SU-DHL-6 (cell line): ENCODE data around the gene BSND.

ENCODE experiments used
- H2AFZ ChIP-seq: fragments of 200-600 bp; sonication (generic); 2 replicates; pipeline ENCODE4 v1.6.1; 2014; ENCODE audit warnings: low read depth, mild to moderate bottlenecking, moderate library complexity, mixed read lengths, antibody characterized with exemption, low read length; ENCODE audit not compliant: severe bottlenecking
- H3F3A ChIP-seq: fragments of 200-600 bp; shearing (Covaris generic); 2 replicates; pipeline ENCODE4 v1.6.0; 2016; ENCODE audit warnings: antibody characterized with exemption, mild to moderate bottlenecking; ENCODE audit not compliant: insufficient read depth
- H3K27ac ChIP-seq: fragments of 200-600 bp; sonication (generic); 2 replicates; pipeline ENCODE4 v1.5.1; 2016; ENCODE audit warnings: low read depth, mild to moderate bottlenecking, low read length, moderate library complexity, mixed read lengths
- H3K27me3 ChIP-seq: fragments of 200-600 bp; sonication (generic), shearing (Covaris generic); 2 replicates; pipeline ENCODE4 v1.6.0; 2014; ENCODE audit warnings: mild to moderate bottlenecking, low read length
- H3K36me3 ChIP-seq: fragments of 200-600 bp; sonication (generic); 2 replicates; pipeline ENCODE4 v1.6.1; 2014; ENCODE audit warnings: mild to moderate bottlenecking, low read length, mixed read lengths
- H3K4me2 ChIP-seq: fragments of 300-600, 200-600 bp; shearing (Covaris generic), sonication (generic); 2 replicates; pipeline ENCODE4 v1.6.0; 2014; ENCODE audit warnings: low read length, low read depth, mild to moderate bottlenecking; ENCODE audit not compliant: poor library complexity, severe bottlenecking
- H3K4me3 ChIP-seq: fragments of 200-600 bp; sonication (generic); 2 replicates; pipeline ENCODE4 v1.5.1; 2014; ENCODE audit warnings: antibody characterized with exemption, low read length, mild to moderate bottlenecking, mixed read lengths; ENCODE audit not compliant: insufficient read depth, poor library complexity, severe bottlenecking
- H3K79me2 ChIP-seq: fragments of 200-600 bp; sonication (generic); 2 replicates; pipeline ENCODE4 v1.6.1; 2014; ENCODE audit warnings: mild to moderate bottlenecking, low read length, moderate library complexity; ENCODE audit not compliant: insufficient read depth
- H3K9ac ChIP-seq: fragments of 200-600 bp; sonication (generic); 2 replicates; pipeline ENCODE4 v1.7.0; 2014; ENCODE audit warnings: mild to moderate bottlenecking, low read length
- H3K9me2 ChIP-seq: fragments of 200-600 bp; sonication (generic); replicated peaks from 2 replicates; pipeline ENCODE4 v1.6.1; 2014; ENCODE audit warnings: low read length; ENCODE audit not compliant: insufficient read depth
- H3K9me3 ChIP-seq: fragments of 200-600 bp; sonication (generic); 2 replicates; pipeline ENCODE4 v1.6.1; 2014; ENCODE audit warnings: low read length, mixed read lengths; ENCODE audit not compliant: insufficient read depth
- H4K20me1 ChIP-seq: fragments of 200-600 bp; sonication (generic); 2 replicates; pipeline ENCODE4 v1.6.1; 2014; ENCODE audit warnings: low read depth, mild to moderate bottlenecking, antibody characterized with exemption, low read length, moderate library complexity, mixed read lengths
- CTCF ChIP-seq: fragments of 200-600 bp; sonication (generic); IDR thresholded peaks from one replicate; pipeline ENCODE4 v1.5.1; 2017; ENCODE audit warnings: antibody characterized with exemption, mild to moderate bottlenecking, low read length, moderate library complexity; ENCODE audit not compliant: insufficient read depth, poor library complexity, severe bottlenecking
- EZH2phosphoT487 ChIP-seq: fragments of 200-600 bp; sonication (generic), shearing (Covaris generic); conservative IDR thresholded peaks from 2 replicates; pipeline ENCODE4 v1.6.1; 2018; ENCODE audit warnings: mild to moderate bottlenecking, antibody characterized with exemption, low read length, moderate library complexity, mixed read lengths

The BSND gene

GRCh38 chr1:55047611-55048010 lies 48.9 kb downstream of the BSND start:
- H2AFZ ChIP-seq, result no peak overlapping the region
- TF ChIP-seq CTCF (no peak), EZH2phosphoT487 (no peak)
- no peaks in the 10 kb centered on the region for H3K9me2 ChIP-seq
- H3K27me3 ChIP-seq, result no peaks in the 10 kb centered on the region
- H3K4me3 ChIP-seq, result no peak overlapping the region
- no peaks in the 10 kb centered on the region for H3F3A ChIP-seq
- no peaks in the 10 kb centered on the region for H3K79me2 ChIP-seq
- H3K9me3 ChIP-seq, result no peaks in the 10 kb centered on the region
- no peak overlapping the region for H3K9ac ChIP-seq
- no peak overlapping the region for H3K27ac ChIP-seq
- H3K36me3 ChIP-seq, result no peaks in the 10 kb centered on the region
- H4K20me1 ChIP-seq, result no peaks in the 10 kb centered on the region
- H3K4me2 ChIP-seq, result no peak overlapping the region

DNA sequence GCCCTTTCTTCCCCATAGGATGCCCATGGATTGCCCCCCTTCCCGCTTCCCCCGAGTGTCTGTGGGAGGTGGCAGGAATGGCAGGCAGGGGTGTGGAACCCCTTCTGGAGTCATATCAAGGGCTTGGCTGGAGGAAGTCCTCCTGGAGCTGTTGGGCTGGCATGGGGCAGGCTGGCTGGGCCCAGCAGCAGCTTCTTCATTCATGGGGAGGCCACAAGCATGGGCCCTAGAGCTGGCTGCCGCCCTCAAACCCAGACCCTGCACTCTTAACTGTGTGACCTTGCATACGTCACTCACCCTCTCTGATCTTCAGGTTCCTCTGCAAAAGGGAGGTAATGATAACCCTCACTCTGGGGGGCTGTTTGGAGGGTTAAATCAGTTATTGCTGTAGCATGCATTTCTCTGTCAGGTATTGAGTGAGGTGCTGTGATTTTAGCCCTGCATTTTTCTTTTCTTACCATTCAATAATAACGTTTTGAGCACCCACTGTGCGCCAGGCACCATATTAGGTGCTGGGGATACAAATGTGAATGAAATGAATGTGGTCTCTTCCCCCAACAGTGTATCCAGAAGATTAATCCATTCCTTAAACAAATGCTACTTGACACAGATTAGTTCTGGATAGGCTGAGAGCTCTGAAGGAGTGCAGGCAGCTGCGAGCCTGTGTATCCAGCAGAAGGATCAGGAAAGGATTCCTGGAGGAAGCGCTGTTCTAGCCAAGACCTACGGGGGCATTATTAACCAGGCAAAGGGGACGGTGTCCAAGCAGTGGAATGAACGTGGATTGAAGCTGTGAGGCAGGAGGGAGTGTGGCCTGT lies 49.9 kb downstream of the BSND start:
- Histone ChIP-seq H3K27ac (no peak overlapping the region), H3K9me2 (no peaks in the 10 kb centered on the region), H3F3A (no peaks in the 10 kb centered on the region), H3K4me3 (no peak overlapping the region), H4K20me1 (no peaks in the 10 kb centered on the region), H2AFZ (no peak overlapping the region), H3K79me2 (no peaks in the 10 kb centered on the region), H3K9ac (no peak overlapping the region), H3K27me3 (no peaks in the 10 kb centered on the region), H3K4me2 (no peak overlapping the region), H3K36me3 (no peaks in the 10 kb centered on the region), H3K9me3 (no peaks in the 10 kb centered on the region)
- no peak for TF ChIP-seq CTCF
- TF ChIP-seq EZH2phosphoT487, result no peak

- Histone ChIP-seq H2AFZ (no peak overlapping the region), H3K27ac (no peak overlapping the region), H3K4me3 (no peak overlapping the region), H3K79me2 (no peaks in the 10 kb centered on the region), H3K27me3 (no peaks in the 10 kb centered on the region), H3K9ac (no peak overlapping the region), H3K36me3 (no peaks in the 10 kb centered on the region), H3K9me2 (no peaks in the 10 kb centered on the region), H3F3A (no peaks in the 10 kb centered on the region), H4K20me1 (no peaks in the 10 kb centered on the region), H3K4me2 (no peak overlapping the region), H3K9me3 (no peaks in the 10 kb centered on the region)
- TF ChIP-seq CTCF, result no peak
- TF ChIP-seq EZH2phosphoT487, result no peak
Measured at GRCh38 chr1:55049271-55049913, 50.7 kb downstream of the BSND start.
